HepG2 (cell line): Measurements from ENCODE around the gene ZMIZ1. TPM values are rescaled to one million over a fixed set of nuclear protein-coding genes. Genes with fewer than 3 reads are reported as not detected.

Source experiments
- ATAC-seq: fragments of 200-7000 bp; cut with Tn5 transposase; 3 replicates; pipeline ENCODE4 v1.9.1; 2020; ENCODE audit warnings: mild to moderate bottlenecking, moderate library complexity
- BruUV-seq: library from RNA; stranded (reverse); fragments of 400-500 nt; replicated peaks from 2 replicates; lab custom pipeline; 2021; lab: Mats Ljungman, UMichigan
- CTCF ChIA-PET: fragments of 300-600 bp; formaldehyde crosslinking; extraction: SDS; loops from one replicate; lab custom pipeline; 2021; ENCODE audit warnings: low total read pairs, inconsistent platforms, low intra/inter-chr PET ratio; lab: Yijun Ruan, JAX
- POLR2A ChIA-PET: fragments of 350-600 bp; sonication (Branson Sonifier 250); formaldehyde crosslinking; loops from one replicate; lab custom pipeline; 2020; ENCODE audit warnings: antibody characterized with exemption, inconsistent platforms; lab: Yijun Ruan, JAX
- DNase-seq: peaks from one replicate; pipeline ENCODE4 v3.0.0-alpha.2; 2015; ENCODE audit warnings: low spot score
- FAIRE-seq: peaks from 3 replicates; lab custom pipeline; 2011; peaks lifted over from hg19 to GRCh38; lab: Jason Lieb, UNC
- H2AFZ ChIP-seq: one replicate; pipeline ENCODE4 v1.6.1; 2011; ENCODE audit warnings: low read length, inconsistent platforms
- H3K27ac ChIP-seq: fragments of 300-600 bp; 3 replicates; pipeline ENCODE4 v1.8.0; 2011; ENCODE audit warnings: mixed run types, mild to moderate bottlenecking, mixed read lengths, low read length, inconsistent platforms; ENCODE audit not compliant: insufficient read depth; ENCODE audit errors: extremely low read length
- H3K27me3 ChIP-seq, 2 experiments: fragments of 200-600 bp in 1 of 2; 2 replicates in 1 of 2; 3 replicates in 1 of 2; pipeline versions ENCODE4 v1.6.0 to v1.8.0; 2011; ENCODE audit warnings: low read length in 2 of 2, mild to moderate bottlenecking in 2 of 2, moderate library complexity in 2 of 2, inconsistent platforms in 1 of 2; ENCODE audit not compliant: insufficient read depth in 2 of 2, control insufficient read depth in 1 of 2
- H3K36me3 ChIP-seq, 2 experiments: fragments of 200-600 bp in 1 of 2; replicated peaks in 1 of 2; 2 replicates in 1 of 2; 3 replicates in 1 of 2; pipeline versions ENCODE4 v1.5.1 to v1.8.0; 2011; ENCODE audit warnings: low read length in 2 of 2, inconsistent platforms in 1 of 2; ENCODE audit not compliant: insufficient read depth in 2 of 2, control insufficient read depth in 1 of 2
- H3K4me1 ChIP-seq: 2 replicates; pipeline ENCODE4 v1.5.1; 2012; ENCODE audit warnings: low read length, inconsistent platforms; ENCODE audit not compliant: insufficient read depth
- H3K4me2 ChIP-seq: 2 replicates; pipeline ENCODE4 v1.6.0; 2011; ENCODE audit warnings: low read depth, low read length, inconsistent platforms
- H3K4me3 ChIP-seq, 3 experiments: fragments of 200-600 bp in 1 of 3; sonication (generic), shearing (Covaris generic) in 1 of 3; replicated peaks in 1 of 3; 2 replicates each; pipeline ENCODE4 v1.5.1; 2011 to 2016; ENCODE audit warnings: low read length in 3 of 3, inconsistent platforms in 2 of 3, low read depth in 2 of 3, mild to moderate bottlenecking in 2 of 3, control low read depth in 1 of 3, mixed read lengths in 1 of 3; ENCODE audit not compliant: insufficient read depth in 1 of 3
- H3K79me2 ChIP-seq: one replicate; pipeline ENCODE4 v1.6.1; 2011; ENCODE audit warnings: low read length, inconsistent platforms; ENCODE audit not compliant: insufficient read depth
- H3K9ac ChIP-seq: 2 replicates; pipeline ENCODE4 v1.6.0; 2011; ENCODE audit warnings: mild to moderate bottlenecking, low read depth, low read length, inconsistent platforms; ENCODE audit not compliant: insufficient read depth
- H3K9me3 ChIP-seq: 2 replicates; pipeline ENCODE4 v1.5.1; 2012; ENCODE audit warnings: mild to moderate bottlenecking, low read length
- H4K20me1 ChIP-seq: 2 replicates; pipeline ENCODE4 v1.6.0; 2011; ENCODE audit warnings: inconsistent platforms, mild to moderate bottlenecking, low read length, moderate library complexity; ENCODE audit not compliant: insufficient read depth
- FOSL2 ChIP-seq: sonication (generic); formaldehyde crosslinking; IDR thresholded peaks from 2 replicates; pipeline ENCODE4 v1.4.0; 2020; ENCODE audit warnings: missing genetic modification reagents
- HCFC1 ChIP-seq: fragments of 150-350 bp; IDR thresholded peaks from 2 replicates; pipeline ENCODE4 v1.6.1; 2014; ENCODE audit warnings: low read depth, low read length
- HOXA5 ChIP-seq: sonication (generic); formaldehyde crosslinking; IDR thresholded peaks from 2 replicates; pipeline ENCODE4 v1.4.0; 2020; ENCODE audit warnings: missing genetic modification reagents
- PRMT3 ChIP-seq: sonication (generic); formaldehyde crosslinking; IDR thresholded peaks from 2 replicates; pipeline ENCODE4 v1.8.1; 2022; ENCODE audit warnings: low read depth, mild to moderate bottlenecking, moderate library complexity, missing genetic modification reagents, borderline replicate concordance
- ZNF451 ChIP-seq: sonication (generic); formaldehyde crosslinking; IDR thresholded peaks from 2 replicates; pipeline ENCODE4 v1.5.0; 2020; ENCODE audit warnings: mild to moderate bottlenecking, missing genetic modification reagents
- ZNF674 ChIP-seq: sonication (generic); formaldehyde crosslinking; IDR thresholded peaks from 2 replicates; pipeline ENCODE4 v1.5.0; 2020; ENCODE audit warnings: low read depth, mild to moderate bottlenecking, missing genetic modification reagents
- ZNF781 ChIP-seq: sonication (generic); formaldehyde crosslinking; IDR thresholded peaks from 2 replicates; pipeline ENCODE4 v1.5.1; 2020; ENCODE audit warnings: borderline replicate concordance, mild to moderate bottlenecking, missing genetic modification reagents; ENCODE audit errors: not compliant biosample characterization
- WGBS: methylation state at CpG from one replicate; pipeline ENCODE4 v1.1.6; 2017; ENCODE audit warnings: low lambda C conversion rate; 5-methylcytosine and 5-hydroxymethylcytosine counted together
- in situ Hi-C: cut with HindIII; loops from 2 replicates; pipeline ENCODE4 v1.10.0; 2017; ENCODE audit warnings: low pct_unique_long_range_greater_than_20kb; ENCODE audit not compliant: extremely low pct_ligation_motif_present
- intact Hi-C: fragments of 100-400 bp; cut with micrococcal nuclease; formaldehyde crosslinking; loops from one replicate; pipeline ENCODE4 v1.10.0; 2022; ENCODE audit not compliant: unreplicated experiment
- polyA plus RNA-seq, 8 experiments: library from polyadenylated mRNA; depleted of rRNA in 3 of 8; stranded (reverse) in 7 of 8; unstranded in 1 of 8; fragments of >200 nt; fragmentation: Illumina TruSeq in 4 of 8; extraction: Trizol in 4 of 8; gene quantifications; 2 replicates each; pipeline versions ENCODE4 v1.2.1 to v1.2.3, GENCODE V29; 2011 to 2016; ENCODE audit warnings: low read depth in 4 of 8, missing spikeins in 1 of 8, mixed read lengths in 1 of 8; ENCODE audit not compliant: insufficient read depth in 1 of 8
- total RNA-seq, 5 experiments: library from RNA; depleted of rRNA; stranded (reverse); fragments of >200 nt; fragmentation: Illumina TruSeq; extraction: Trizol; gene quantifications; 2 replicates each; pipeline ENCODE4 v1.2.3, GENCODE V29; 2016; ENCODE audit warnings: low read depth in 1 of 5
- TF ChIP-seq, protein P1 (sequence below), 2 experiments: fragments of 450-650 bp in 1 of 2; sonication (generic) in 1 of 2; formaldehyde crosslinking in 1 of 2; IDR thresholded peaks; 2 replicates each; pipeline versions ENCODE4 v1.6.1 to v1.8.0; 2016 to 2022; ENCODE audit warnings: antibody characterized with exemption in 1 of 2, mild to moderate bottlenecking in 1 of 2, missing genetic modification reagents in 1 of 2
- TF ChIP-seq, protein P2 (sequence below): sonication (generic); formaldehyde crosslinking; IDR thresholded peaks from 2 replicates; pipeline ENCODE4 v1.8.1; 2023; ENCODE audit warnings: missing genetic modification reagents, inconsistent platforms, borderline replicate concordance

Gene ZMIZ1
- total and polyA plus RNA-seq, 2 of the 13 experiments (the other 11 are each of a cell fraction or from before 2014, with no cell fraction given): 5.3 to 10.2 TPM

DNA sequence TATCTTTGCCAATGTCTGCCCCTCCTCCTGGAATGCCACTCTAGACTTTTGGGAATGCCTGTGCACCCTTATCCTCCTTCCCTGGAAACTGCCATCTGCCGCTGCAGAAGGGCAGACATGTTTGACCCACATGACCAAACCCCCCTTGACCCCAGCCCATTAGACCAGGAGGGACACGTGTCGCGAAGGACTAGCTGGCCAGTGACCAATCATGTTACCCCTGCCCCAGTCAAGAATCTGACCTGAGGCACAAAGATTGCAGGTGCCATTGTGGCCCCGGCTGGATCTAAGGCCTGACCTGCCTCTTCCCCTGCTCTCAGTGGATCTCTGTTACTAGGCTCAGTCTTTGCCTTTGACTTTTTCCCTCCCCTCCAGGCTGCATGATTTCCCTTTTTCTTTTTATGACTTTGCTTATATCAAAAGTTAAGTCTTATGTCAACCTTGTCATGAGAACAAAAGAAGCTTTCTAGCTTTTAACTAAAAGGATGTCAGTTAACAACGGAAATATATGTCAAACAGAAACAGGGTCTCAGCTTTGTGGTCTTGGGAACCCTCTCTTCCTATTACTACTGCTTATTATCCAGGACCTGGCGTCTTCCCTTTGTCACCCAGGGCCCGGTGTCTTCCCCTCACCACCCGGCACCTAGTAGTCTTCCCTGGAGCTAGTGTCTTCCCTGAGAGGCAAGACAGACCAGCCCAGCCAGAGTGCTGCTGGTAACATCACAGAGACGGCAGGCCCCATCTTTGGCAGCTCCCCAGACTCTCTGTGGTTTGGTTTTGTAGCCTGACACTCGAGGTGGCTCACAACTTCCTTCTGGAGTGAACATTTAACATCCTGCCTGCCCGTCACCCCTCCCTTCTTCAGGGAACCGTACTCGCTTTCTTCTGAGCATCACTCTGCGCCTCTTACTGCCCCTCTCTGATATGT is 254.1 kb downstream of the ZMIZ1 start:
- Histone ChIP-seq H3K9ac (no peak overlapping the region), H3K79me2 (no peaks in the 10 kb centered on the region), H3K9me3 (no peaks in the 10 kb centered on the region), H3K4me3 (no peak overlapping the region)
- intact Hi-C loops: no loop called here
- no peak for DNase-seq
- 66% methylated on average over 15 of the region's 15 CpGs for WGBS
- CTCF ChIA-PET: no interaction called here
- BruUV-seq: no TSS peak
- in situ Hi-C loops: no loop called here
- TF ChIP-seq ZNF451 (CRISPR knock-in tag) (no peak), HOXA5 (no peak), ZNF674 (CRISPR knock-in tag) (no peak), HCFC1 (no peak), PRMT3 (CRISPR knock-in tag) (no peak), ZNF781 (no peak), FOSL2 (CRISPR knock-in tag) (no peak)
- TF ChIP-seq, protein P1, sequence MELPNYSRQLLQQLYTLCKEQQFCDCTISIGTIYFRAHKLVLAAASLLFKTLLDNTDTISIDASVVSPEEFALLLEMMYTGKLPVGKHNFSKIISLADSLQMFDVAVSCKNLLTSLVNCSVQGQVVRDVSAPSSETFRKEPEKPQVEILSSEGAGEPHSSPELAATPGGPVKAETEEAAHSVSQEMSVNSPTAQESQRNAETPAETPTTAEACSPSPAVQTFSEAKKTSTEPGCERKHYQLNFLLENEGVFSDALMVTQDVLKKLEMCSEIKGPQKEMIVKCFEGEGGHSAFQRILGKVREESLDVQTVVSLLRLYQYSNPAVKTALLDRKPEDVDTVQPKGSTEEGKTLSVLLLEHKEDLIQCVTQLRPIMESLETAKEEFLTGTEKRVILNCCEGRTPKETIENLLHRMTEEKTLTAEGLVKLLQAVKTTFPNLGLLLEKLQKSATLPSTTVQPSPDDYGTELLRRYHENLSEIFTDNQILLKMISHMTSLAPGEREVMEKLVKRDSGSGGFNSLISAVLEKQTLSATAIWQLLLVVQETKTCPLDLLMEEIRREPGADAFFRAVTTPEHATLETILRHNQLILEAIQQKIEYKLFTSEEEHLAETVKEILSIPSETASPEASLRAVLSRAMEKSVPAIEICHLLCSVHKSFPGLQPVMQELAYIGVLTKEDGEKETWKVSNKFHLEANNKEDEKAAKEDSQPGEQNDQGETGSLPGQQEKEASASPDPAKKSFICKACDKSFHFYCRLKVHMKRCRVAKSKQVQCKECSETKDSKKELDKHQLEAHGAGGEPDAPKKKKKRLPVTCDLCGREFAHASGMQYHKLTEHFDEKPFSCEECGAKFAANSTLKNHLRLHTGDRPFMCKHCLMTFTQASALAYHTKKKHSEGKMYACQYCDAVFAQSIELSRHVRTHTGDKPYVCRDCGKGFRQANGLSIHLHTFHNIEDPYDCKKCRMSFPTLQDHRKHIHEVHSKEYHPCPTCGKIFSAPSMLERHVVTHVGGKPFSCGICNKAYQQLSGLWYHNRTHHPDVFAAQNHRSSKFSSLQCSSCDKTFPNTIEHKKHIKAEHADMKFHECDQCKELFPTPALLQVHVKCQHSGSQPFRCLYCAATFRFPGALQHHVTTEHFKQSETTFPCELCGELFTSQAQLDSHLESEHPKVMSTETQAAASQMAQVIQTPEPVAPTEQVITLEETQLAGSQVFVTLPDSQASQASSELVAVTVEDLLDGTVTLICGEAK (IDR thresholded peaks at IDR 0.05): no peak
- TF ChIP-seq, protein P1 (CRISPR knock-in tag; IDR thresholded peaks at IDR 0.05): no peak
- TF ChIP-seq, protein P2, sequence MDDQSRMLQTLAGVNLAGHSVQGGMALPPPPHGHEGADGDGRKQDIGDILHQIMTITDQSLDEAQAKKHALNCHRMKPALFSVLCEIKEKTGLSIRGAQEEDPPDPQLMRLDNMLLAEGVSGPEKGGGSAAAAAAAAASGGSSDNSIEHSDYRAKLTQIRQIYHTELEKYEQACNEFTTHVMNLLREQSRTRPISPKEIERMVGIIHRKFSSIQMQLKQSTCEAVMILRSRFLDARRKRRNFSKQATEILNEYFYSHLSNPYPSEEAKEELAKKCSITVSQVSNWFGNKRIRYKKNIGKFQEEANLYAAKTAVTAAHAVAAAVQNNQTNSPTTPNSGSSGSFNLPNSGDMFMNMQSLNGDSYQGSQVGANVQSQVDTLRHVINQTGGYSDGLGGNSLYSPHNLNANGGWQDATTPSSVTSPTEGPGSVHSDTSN (CRISPR knock-in tag): no peak
- TF ChIP-seq, all 625 proteins: peak for 0
- H3K4me2 ChIP-seq: no peak overlapping the region
- no peak for ATAC-seq
- H3K36me3 ChIP-seq: no peaks in the 10 kb centered on the region
- no peak for FAIRE-seq
- 0 out of 5 replicates have a peak, but pooled peaks cover 0 to 3% of the 10 kb centered on the region in 2 experiments for H3K27me3 ChIP-seq
- H4K20me1 ChIP-seq: no peaks in the 10 kb centered on the region
- peaks cover 10% of the 10 kb centered on the region for H3K4me1 ChIP-seq
- H2AFZ ChIP-seq: no peak overlapping the region
- POLR2A ChIA-PET: interaction anchor here (1.3 to 3.0 kb wide), 2 partner anchors 8 to 13 kb away, joined by 4 to 8 read pairs; no protein-coding TSS in a partner anchor
- no peak overlapping the region for H3K27ac ChIP-seq
